Measurements from ENCODE around the gene HDAC9.

Gene HDAC9

DNA sequence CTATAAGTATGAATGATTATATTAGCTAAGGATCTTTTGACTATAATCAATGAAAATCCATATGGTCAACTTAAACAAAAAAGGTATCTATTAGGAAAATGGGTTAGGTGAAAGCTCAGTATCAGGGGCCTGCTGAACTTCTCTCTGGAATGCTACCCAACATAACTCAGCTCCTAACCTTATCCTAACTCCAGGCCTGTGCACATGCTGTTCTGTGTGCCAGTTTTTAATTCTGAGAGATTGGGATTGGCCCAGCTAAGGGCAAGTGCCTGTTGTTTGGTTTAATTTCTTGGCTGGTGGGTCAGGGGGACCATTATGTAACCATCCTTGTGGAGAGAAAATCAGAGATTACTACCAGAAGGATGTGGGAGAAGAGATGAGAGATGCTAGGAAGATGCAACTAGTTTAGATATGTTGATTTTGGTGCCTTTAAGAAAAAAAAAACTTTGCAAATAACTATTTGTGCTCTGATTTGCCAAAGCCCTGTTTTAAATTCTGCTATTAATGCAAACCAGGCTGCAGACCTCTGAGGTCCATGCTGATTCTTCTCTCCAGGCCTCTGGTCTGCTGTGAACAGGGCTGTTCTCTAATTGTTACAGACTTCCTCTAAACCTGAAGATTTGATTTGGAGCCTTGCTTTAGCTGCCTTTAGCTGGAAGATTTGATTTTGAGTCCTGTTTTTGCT, 23.9 kb upstream of the HDAC9 start:
- Histone ChIP-seq H3K79me2 (ENCODE audit: insufficient read depth, low read depth) (no peaks in the 10 kb centered on the region), H2AFZ (ENCODE audit: low read depth) (no peak overlapping the region), H3K4me1 (ENCODE audit: low read depth, poor library complexity, severe bottlenecking) (peaks cover 10% of the 10 kb centered on the region), H3K4me2 (no peak overlapping the region), H4K20me1 (ENCODE audit: insufficient read depth) (no peaks in the 10 kb centered on the region), H3K27me3 (ENCODE audit: insufficient read depth, low read depth) (no peaks in the 10 kb centered on the region), H3K36me3 (ENCODE audit: insufficient read depth) (no peaks in the 10 kb centered on the region), H3K4me3 (IDR thresholded peaks at IDR 0.05; ENCODE audit: insufficient read depth, low read depth, low read length) (no peak overlapping the region), H3K9ac (no peak overlapping the region), H3K27ac (no peak overlapping the region)
- no peak for TF ChIP-seq CTCF (conservative IDR thresholded peaks at IDR 0.05; ENCODE audit: low read depth, low read length)

DNA sequence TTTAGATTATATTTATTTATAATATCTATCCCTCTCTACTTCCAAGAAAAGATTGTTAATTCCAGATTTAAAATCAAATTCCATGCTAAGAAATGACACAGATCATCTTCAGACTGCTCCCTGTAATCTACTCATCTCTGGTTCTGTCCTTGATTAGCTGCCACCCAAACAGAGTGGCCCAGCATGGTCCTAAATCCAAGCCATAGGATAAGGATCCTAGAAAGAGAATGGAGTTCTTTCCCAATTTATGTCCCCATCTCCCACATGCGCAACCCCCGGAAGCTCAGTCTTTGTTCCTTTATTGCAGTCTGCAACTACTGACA, 23.4 kb upstream of the HDAC9 start:
- H3K79me2 ChIP-seq (ENCODE audit: insufficient read depth, low read depth): no peaks in the 10 kb centered on the region
- no peaks in the 10 kb centered on the region for H3K27me3 ChIP-seq (ENCODE audit: insufficient read depth, low read depth)
- no peak overlapping the region for H3K27ac ChIP-seq
- H3K4me1 ChIP-seq (ENCODE audit: low read depth, poor library complexity, severe bottlenecking): peaks cover 10% of the 10 kb centered on the region
- H3K4me3 ChIP-seq (IDR thresholded peaks at IDR 0.05; ENCODE audit: insufficient read depth, low read depth, low read length): no peak overlapping the region
- H4K20me1 ChIP-seq (ENCODE audit: insufficient read depth): no peaks in the 10 kb centered on the region
- no peak for TF ChIP-seq CTCF (conservative IDR thresholded peaks at IDR 0.05; ENCODE audit: low read depth, low read length)
- no peak overlapping the region for H3K4me2 ChIP-seq
- H2AFZ ChIP-seq (ENCODE audit: low read depth): no peak overlapping the region
- H3K9ac ChIP-seq: no peak overlapping the region
- no peaks in the 10 kb centered on the region for H3K36me3 ChIP-seq (ENCODE audit: insufficient read depth)

DNA sequence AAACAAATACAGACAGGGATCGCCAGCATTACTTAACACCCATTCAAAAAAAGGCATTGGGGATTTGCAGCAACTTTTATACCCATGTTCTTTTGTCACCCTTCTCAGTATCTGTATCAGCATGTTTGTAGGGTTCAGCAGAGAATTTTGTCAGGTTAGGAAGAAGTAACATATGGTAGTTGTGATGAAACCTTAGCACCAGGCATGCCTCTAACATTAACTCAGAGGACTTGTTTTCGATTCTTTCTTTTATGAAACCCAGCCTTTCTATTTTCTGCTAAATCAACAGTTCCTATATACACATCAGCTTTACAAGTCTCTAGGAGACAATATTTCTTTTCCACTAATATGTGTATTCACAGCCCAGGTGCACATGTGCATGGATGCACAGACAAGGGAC, 22.4 kb upstream of the HDAC9 start:
- no peak overlapping the region for H3K9ac ChIP-seq

GRCh38 chr7:18474944-18475343, 20.6 kb upstream of the HDAC9 start:
- no peak overlapping the region for H3K9ac ChIP-seq
- no peak for TF ChIP-seq CTCF (conservative IDR thresholded peaks at IDR 0.05; ENCODE audit: low read depth, low read length)
- H3K36me3 ChIP-seq (ENCODE audit: insufficient read depth): no peaks in the 10 kb centered on the region
- H3K4me2 ChIP-seq: no peak overlapping the region
- H3K79me2 ChIP-seq (ENCODE audit: insufficient read depth, low read depth): no peaks in the 10 kb centered on the region
- H3K4me3 ChIP-seq (IDR thresholded peaks at IDR 0.05; ENCODE audit: insufficient read depth, low read depth, low read length): no peak overlapping the region
- H4K20me1 ChIP-seq (ENCODE audit: insufficient read depth): no peaks in the 10 kb centered on the region
- H3K27me3 ChIP-seq (ENCODE audit: insufficient read depth, low read depth): no peaks in the 10 kb centered on the region
- peaks cover 10% of the 10 kb centered on the region for H3K4me1 ChIP-seq (ENCODE audit: low read depth, poor library complexity, severe bottlenecking)
- no peak overlapping the region for H3K27ac ChIP-seq
- no peak overlapping the region for H2AFZ ChIP-seq (ENCODE audit: low read depth)

More for the DNA sequence above, 22.4 kb upstream of the HDAC9 start:
- H3K27ac ChIP-seq: no peak overlapping the region; the same call in 1 of the 2 replicates
- H3K36me3 ChIP-seq (ENCODE audit: insufficient read depth): no peaks in the 10 kb centered on the region
- peaks cover 10% of the 10 kb centered on the region for H3K4me1 ChIP-seq (ENCODE audit: low read depth, poor library complexity, severe bottlenecking)
- no peak overlapping the region for H3K4me2 ChIP-seq
- no peaks in the 10 kb centered on the region for H4K20me1 ChIP-seq (ENCODE audit: insufficient read depth)
- H3K27me3 ChIP-seq (ENCODE audit: insufficient read depth, low read depth): no peaks in the 10 kb centered on the region
- no peak overlapping the region for H2AFZ ChIP-seq (ENCODE audit: low read depth)
- TF ChIP-seq CTCF (conservative IDR thresholded peaks at IDR 0.05; ENCODE audit: low read depth, low read length): no peak
- no peaks in the 10 kb centered on the region for H3K79me2 ChIP-seq (ENCODE audit: insufficient read depth, low read depth)
- H3K4me3 ChIP-seq (IDR thresholded peaks at IDR 0.05; ENCODE audit: insufficient read depth, low read depth, low read length): no peak overlapping the region
